Kidney epithelial cell (primary cell): ENCODE measurements around the gene MAFG. TPM values are rescaled to one million over a fixed set of nuclear protein-coding genes. Genes with fewer than 3 reads are reported as not detected.

Experiments used
- DNase-seq: peaks from one replicate; pipeline ENCODE4 v3.0.0-alpha.2; 2010; ENCODE audit warnings: low read depth
- H3K27me3 ChIP-seq: 2 replicates; pipeline ENCODE4 v1.6.0; 2011; ENCODE audit warnings: low read length; ENCODE audit not compliant: control insufficient read depth, insufficient read depth
- H3K36me3 ChIP-seq: 2 replicates; pipeline ENCODE4 v1.5.1; 2011; ENCODE audit warnings: low read length; ENCODE audit not compliant: control insufficient read depth, insufficient read depth
- H3K4me3 ChIP-seq: 2 replicates; pipeline ENCODE4 v1.5.1; 2011; ENCODE audit warnings: low read depth, mild to moderate bottlenecking, control low read depth, low read length
- total RNA-seq: library from RNA; depleted of rRNA; stranded (reverse); fragments of >200 nt; gene quantifications from 2 replicates; pipeline ENCODE4 v1.2.3, GENCODE V29; 2015
- TF ChIP-seq, protein P1 (sequence below): IDR thresholded peaks from 2 replicates; pipeline ENCODE4 v1.5.1; 2011; ENCODE audit warnings: mild to moderate bottlenecking, moderate library complexity, low read length, control low read depth, inconsistent platforms; ENCODE audit not compliant: insufficient read depth, poor library complexity, severe bottlenecking

MAFG gene
- total RNA-seq, 1 donor from 2014 or later, result 41.1 TPM

DNA sequence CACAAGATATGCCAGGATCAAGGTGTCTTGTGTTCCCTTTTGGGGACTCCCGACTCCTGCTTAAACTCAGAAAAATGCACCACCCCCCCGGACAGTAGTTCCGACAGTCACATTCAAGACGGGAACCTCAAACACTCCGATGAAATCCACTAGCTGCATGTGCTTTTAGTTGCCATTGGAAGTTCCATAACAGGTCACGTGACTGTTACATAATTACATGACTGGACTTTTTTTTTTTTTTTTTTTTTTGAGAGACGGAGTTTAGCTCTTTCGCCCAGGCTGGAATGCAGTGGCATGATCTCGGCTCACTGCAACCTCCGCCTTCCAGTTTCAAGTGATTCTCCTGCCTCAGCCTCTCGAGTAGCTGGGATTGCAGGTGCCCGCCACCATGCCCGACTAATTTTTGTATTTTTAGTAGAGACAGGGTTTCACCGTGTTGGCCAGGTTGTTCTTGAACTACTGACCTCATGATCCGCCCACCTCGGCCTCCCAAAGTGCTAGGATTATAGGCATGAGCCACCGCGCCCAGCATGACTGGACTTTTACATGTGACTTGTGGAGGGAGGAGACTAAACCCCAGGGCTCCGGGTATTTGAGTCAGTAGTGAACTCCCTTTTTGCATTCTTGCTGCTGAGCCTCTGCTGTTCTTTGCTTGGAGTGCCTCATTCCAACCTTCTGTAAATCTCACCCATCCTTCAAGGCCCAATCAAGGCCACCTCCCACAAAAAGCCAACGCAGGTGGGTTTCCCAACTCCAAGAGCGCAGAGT, 11.1 kb downstream of the MAFG start:
- H3K27me3 ChIP-seq, result no peaks in the 10 kb centered on the region
- no peak overlapping the region for H3K4me3 ChIP-seq
- TF ChIP-seq, protein P1, sequence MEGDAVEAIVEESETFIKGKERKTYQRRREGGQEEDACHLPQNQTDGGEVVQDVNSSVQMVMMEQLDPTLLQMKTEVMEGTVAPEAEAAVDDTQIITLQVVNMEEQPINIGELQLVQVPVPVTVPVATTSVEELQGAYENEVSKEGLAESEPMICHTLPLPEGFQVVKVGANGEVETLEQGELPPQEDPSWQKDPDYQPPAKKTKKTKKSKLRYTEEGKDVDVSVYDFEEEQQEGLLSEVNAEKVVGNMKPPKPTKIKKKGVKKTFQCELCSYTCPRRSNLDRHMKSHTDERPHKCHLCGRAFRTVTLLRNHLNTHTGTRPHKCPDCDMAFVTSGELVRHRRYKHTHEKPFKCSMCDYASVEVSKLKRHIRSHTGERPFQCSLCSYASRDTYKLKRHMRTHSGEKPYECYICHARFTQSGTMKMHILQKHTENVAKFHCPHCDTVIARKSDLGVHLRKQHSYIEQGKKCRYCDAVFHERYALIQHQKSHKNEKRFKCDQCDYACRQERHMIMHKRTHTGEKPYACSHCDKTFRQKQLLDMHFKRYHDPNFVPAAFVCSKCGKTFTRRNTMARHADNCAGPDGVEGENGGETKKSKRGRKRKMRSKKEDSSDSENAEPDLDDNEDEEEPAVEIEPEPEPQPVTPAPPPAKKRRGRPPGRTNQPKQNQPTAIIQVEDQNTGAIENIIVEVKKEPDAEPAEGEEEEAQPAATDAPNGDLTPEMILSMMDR, result no peak
- DNase-seq, result no peak
- H3K36me3 ChIP-seq, result peaks cover 7% of the 10 kb centered on the region

DNA sequence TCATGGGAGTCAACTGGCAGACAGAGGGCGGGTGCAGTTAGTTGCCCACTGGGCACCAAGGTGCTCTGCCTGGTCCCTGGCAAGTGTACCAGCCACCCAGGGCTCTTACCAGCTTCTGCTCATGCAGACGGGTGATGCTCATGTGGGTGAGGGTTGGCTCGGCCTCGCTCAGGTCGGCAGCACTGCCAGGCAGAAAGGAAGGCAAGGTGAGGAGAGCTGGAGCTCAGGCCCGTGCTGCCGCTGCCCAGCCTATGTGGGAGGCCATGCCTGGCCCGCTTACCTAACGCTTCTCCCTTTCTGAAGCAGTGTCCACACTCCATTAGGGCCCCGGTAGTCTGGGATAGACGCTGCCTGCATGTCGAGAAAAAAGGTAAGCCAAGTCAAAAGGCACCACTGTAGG, 12.2 kb downstream of the MAFG start:
- TF ChIP-seq, protein P1, result no peak
- Histone ChIP-seq H3K4me3 (no peak overlapping the region), H3K36me3 (peaks cover 6% of the 10 kb centered on the region), H3K27me3 (no peaks in the 10 kb centered on the region)
- no peak for DNase-seq

DNA sequence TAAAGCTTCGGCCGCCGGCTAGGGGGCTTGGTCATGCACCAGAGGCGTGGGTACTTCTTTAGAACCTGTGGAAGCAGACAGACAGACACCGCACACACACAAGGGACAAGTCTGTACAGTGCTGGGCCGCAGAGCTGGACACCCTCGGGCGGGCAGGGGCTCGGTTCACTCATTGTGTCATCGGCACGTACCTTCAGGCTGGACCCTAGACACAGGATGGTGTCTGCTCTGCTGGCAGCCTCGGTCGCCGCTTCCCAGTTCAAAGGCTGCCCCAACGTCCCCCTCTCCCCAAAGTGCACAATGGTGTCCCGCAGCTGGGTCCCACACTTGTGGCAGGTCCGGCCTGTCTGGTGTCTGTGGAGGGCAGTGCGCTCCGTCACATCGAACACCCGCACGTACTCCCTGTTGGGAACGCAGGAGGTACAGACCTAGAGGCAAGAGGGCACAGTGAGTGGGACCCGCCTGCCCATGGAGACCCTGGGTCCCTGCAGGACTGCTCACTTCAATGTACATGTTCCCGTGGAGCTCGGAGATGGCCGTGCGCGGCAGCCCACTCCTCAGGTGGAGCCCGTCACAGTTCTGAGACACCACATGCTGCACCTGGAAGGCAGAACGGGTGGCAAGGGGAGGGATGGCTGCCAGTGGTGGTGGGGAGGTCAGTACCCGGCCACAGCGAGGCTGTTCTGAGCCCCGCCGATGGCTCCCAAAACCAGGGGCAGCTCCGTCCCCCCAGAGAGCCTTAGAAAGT, 13.3 kb downstream of the MAFG start:
- Histone ChIP-seq H3K36me3 (peaks cover 6% of the 10 kb centered on the region), H3K27me3 (no peaks in the 10 kb centered on the region), H3K4me3 (no peak overlapping the region)
- TF ChIP-seq, protein P1, result no peak
- DNase-seq, result no peak

DNA sequence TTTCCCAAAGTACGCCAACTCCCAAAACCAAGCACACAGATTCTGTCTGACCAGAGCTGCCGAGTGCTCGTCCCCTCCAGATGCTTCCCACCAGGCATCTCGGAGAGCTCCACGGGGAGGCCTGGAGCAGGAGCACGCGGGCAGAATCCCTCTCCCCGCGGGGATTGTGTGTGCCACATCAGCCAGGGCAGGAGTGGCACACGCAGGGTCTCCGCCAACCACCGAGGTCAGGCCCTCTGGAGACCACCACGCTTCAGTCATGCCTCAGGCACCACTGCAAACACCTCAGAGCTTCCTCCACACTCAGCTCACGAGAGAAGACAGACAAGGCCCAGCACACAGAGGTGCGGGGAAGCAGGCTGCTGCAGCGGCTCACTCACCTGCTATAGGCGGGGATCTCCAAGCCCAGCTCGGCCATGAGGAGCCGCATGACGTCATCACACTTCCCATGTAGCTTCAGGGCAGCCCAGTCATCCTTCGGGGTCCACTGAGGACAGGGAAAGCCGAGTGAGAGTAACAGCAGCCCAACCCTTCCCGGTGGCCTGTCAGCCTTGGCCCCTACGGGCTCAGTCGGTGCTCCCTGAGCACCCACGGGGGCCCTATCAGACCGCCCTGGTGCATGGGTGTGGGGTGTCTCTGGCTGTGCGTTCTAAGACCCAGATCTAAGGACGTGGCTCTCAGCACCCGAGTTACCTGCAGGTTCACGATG, 14.0 kb downstream of the MAFG start:
- Histone ChIP-seq H3K4me3 (no peak overlapping the region), H3K36me3 (peaks cover 6% of the 10 kb centered on the region), H3K27me3 (no peaks in the 10 kb centered on the region)
- TF ChIP-seq, protein P1, result no peak
- no peak for DNase-seq

DNA sequence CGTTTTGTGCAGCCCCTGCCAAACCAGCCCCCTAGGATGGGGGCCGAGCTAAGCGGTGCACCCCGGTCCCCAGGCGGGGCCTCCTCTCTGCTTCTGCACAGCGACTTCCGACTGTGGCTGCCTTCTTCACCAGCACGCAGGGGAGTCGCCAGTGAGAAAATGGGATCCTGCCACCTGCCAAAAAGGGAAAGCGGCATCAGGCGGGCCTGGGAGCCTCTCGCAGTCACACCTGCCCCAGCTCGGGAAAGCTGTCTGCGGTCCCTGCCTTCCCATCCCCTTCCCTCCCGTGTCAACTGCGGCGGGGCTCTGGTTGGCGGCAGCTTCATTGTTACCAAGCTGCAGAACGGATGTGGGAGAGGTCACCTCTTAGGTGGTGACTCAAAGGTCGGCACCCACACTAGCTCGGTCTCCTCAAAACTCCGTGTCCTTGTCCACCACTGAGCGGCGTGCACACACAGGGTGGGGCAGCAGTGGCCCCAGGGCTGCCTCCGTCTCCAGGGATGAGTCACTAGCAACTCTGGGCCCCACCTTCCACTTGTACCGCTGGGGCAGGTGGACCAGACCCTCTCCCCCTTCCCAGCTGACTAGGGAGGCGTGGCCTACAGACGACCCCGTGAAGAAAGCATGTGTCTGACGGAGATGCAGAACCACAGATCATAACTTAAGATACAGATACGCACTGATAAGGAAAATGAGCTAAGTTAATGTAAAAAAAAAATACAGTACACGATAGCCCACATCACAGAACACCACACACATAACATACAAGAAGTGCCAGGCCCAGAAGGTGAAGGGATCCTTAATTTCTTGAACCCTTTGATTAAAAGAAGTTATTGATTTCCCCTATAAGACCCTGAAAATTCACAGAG, 14.9 kb downstream of the MAFG start:
- Histone ChIP-seq H3K27me3 (no peaks in the 10 kb centered on the region), H3K36me3 (peaks cover 6% of the 10 kb centered on the region), H3K4me3 (no peak overlapping the region)
- TF ChIP-seq, protein P1, result no peak
- DNase-seq, result no peak
